NCI-H2081 (cell line): ENCODE data around the gene SHROOM1.

Experiments used
- DNase-seq, 2 experiments: peaks; one replicate each; lab custom pipeline; 2025; lab: John Stamatoyannopoulos, UW

SHROOM1 gene

DNA sequence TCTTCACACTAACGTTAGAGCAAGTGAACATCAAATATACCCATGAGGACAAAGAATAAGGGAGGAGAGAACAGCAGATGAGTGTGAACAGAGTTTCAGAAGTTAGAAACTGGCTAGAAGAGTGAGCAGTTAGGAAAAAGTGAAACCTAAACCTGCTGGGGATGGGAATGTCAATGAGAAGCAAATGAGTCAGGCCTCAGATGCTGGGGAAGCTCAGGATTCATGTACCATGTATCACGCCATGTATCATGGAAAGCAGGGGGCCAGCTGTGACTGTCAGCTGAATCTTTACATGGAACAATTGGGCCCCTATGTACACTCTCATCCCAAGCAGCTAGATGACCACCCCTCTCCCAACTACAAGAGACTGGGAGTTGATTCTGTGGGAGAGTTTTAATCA lies 19.6 kb upstream of the SHROOM1 start:
- DNase-seq: no peak

DNA sequence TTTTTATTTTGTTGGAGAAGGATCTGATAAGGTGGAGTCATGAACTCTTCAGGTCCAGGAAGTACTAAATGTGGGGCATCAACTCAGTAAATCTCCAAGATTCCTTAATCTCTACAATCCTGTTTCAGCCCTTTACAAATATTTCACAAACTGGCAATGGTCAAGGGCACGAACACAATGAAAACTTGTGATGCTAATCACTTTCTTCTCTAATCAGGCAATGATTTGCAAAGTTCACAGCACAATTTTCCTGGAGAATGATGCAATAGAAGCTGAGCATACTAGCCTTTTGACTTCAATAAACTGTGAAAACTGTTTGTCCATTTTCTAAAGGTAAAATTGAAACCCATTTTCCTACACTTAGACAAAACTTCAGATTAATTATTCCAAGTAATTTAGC lies 18.9 kb upstream of the SHROOM1 start:
- no peak for DNase-seq

DNA sequence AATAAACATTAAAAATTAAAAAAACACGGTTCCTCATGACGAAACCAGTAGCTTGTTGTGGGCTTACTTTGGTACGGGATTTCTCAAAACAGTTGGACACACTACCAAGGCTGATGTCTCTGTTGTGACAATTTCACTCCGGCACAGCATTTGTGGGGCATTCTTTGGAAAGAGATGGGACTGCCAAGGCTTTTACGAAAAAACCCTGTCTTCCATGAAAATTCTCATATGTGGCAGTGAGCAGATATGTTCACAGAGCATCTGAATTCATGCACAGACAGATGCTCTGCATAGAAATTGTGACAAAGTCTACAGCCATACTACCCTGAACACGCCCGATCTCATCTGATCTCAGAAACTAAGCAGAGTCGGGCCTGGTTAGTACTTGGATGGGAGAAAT lies 17.8 kb upstream of the SHROOM1 start:
- DNase-seq: no peak

DNA sequence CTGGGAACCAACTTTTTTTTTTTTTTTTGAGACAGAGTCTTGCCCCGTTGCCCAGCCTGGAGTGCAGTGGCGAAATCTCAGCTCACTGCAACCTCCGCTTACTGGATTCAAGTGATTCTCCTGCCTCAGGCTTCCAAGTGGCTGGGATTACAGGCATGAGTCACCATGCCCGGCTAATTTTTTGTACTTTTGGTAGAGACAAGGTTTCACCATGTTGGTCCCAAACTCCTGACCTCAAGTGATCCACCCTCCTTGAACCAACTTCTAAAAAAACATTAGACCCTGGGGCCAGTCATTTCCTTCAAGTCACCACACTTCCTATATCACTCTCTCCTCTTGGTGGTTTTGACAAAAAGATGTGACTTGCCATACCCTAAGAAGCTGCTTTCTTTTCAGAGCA lies 10.9 kb upstream of the SHROOM1 start:
- no peak for DNase-seq

DNA sequence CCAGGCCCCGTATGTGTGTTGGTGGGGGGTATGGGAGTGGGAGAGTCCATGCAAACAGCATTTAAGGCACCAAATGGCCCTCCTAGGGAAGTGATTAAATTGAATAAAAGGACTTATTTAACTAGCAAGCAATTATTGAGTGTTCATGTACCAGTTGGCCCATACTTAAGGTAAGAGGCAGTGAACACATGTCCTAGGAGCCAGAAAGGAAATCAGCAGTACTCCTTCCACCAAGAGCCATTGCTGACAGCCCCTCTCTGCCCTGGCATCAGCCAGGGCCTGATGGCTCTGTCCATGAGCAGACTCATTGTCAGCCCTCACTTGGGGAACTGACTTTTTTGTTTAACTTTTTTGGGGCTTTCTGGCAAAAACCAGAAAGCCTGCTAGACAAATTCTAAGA lies 10.4 kb upstream of the SHROOM1 start:
- peak in 1 of 2 experiments; percentile 14 for DNase-seq

DNA sequence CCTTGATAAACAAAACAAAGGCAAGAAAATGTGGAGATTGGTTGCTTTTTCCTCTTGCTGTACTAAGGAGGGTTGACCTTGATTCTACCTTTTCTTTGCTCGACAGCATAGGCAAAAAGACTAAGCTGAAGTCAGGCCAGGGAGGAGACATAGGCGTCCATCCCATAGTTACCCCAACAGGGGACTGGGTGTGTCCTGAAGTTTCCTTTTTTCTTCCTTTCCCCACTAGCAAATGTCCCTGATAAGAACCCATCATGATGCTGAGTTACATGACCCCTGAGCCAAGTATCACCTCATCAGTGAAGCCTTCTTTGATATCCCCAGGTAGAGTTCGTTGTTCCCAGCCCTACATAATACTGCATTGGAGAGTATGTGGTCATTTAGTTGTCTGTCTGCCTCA lies 9.9 kb upstream of the SHROOM1 start:
- DNase-seq: no peak

DNA sequence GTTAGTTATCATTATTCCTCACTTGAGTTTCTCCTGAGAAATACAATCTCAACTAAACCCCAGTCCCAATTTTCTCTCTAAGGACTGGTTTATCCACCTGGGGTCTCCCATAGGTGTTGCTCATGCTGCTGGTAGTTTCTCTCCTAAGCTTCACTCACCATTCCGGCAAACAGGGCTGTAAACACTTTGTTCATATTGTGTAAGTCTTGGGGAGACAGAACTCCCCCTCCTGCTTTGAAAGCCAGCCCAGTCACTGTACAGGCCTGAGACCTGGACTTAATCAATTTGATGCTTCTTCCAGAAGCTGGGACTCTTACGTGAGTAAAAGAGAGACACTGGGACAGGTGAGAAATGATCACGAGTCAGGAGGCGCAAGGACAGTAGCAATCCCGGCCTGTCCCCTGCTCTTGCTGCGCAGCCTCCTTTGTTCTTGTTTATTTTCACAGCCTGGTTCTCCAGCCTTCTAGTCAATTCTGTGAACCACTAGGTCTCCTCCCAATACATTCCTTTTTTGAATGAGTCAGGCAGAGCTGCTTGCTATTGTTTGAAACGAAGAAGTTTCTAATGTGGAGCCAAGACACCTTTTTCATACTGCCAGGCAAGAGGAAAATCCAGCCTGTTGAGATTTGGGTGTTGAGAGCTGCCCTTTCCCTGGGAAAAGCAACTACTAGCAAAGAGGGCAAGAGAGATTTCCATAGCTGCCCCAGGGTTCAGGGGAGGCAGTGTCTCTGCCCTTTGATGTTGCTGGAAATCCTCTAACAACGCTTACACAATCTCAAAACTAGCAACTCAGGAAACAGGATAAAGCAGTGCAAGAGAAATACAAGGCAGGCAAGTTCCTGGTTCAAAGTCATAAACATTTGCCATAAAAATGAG lies 9.2 kb upstream of the SHROOM1 start:
- DNase-seq: no peak

DNA sequence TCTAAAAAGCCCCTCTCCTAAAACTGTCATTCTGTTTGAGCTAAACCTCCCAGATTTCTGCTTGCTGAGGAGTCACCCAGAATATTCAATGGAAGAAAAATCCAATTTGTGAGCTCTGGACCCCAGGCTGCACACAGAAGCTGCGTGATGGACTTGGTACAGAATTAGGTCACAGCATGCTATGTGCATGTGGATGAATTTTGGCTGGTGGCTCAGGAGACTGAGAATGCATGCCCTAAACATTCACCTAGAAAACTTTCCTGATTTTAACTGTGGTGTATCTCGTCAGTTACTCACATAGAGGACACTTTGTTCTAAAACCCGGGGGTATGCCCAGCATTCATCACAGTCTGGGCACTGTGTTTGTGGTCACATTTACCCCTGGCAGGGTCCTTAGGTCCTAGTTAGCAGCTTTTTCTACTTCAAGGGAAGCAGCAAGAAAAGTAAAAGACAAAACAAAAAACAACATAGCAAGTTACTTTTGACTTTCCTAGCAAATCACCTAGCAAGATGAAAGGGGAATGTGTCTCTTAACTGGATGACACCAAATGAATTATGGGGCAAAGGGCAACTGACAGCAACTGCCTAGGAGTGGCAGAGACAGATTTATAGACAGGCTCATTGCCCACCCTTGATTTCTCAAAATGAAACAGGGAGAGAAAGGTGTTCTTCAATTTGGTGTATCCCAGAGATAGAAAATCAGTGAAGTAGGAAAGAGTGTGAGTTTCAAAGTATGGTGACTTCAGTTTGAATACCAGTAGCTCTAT lies 8.3 kb upstream of the SHROOM1 start:
- DNase-seq: no peak

DNA sequence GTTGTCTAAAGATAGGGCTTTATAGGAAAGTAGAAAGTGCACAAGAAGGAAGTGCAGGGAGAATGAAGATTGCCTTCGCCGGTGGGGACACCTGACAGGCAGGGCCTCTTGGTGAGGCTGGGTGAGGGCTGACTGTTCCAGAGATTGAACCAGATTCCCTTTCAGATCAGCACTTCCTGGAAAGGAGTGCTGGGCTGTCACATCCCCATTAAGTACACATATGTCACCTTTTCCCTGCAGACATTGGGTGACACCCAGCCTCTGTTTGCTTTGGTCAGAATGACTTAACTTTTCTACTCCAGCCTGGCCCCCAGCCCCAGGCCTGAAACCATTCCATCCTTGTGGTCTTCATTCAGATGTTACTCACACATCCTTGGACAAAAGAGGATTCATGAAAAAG lies 7.4 kb upstream of the SHROOM1 start:
- DNase-seq: no peak

DNA sequence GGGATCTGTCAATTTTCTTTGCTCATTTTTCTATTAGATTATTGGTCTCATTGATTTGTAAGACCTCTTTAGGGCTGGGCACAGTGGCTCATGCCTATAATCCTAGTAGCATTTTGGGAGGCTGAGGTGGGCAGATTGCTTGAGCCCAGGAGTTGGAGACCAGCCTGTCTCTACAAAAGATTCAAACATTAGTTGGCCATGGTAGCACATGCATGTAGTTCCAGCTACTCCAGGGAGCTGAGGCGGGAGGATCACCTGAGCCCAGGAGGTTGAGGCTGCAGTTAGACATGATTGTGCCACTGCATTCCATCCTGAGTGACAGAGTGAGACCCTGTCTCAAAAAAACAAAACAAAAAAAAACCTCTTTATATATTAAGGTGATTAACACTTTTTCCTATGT lies 6.4 kb upstream of the SHROOM1 start:
- no peak for DNase-seq

DNA sequence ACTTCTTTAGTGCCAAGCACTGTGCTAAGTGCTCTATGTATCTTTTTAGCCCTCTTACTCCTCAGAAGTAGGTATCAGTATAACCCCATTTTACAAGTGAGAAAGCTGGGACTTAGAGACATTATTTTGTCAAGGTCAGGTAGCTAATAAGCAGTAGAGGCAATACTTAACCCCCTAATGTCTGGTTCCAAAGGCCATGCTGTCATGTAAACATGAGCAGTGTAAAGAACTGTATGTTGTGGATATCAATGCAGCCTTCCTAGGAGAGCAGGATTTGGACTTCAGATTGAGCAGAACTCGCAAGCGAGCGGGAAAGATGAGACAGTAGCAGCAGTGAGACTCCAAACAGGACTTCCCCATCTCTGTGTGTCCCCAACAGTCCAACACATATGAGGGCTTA lies 3.6 kb upstream of the SHROOM1 start:
- no peak for DNase-seq

DNA sequence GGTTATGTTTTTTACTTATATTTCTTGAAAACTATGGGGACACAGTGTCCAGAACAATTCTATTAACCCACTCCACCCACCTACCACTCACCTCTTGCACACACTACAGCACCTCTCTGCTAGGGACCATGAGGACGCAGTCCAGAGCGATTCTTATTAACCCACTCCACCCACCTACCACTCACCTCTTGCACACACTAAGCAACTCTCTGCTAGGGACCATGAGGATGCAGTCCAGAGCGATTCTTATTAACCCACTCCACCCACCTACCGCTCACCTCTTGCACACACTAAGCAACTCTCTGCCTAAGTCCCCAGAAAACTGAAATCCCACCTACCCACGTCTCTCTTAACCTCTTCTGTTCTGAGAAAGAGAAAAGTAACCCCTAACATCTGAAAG lies 2.2 kb upstream of the SHROOM1 start:
- DNase-seq: no peak

DNA sequence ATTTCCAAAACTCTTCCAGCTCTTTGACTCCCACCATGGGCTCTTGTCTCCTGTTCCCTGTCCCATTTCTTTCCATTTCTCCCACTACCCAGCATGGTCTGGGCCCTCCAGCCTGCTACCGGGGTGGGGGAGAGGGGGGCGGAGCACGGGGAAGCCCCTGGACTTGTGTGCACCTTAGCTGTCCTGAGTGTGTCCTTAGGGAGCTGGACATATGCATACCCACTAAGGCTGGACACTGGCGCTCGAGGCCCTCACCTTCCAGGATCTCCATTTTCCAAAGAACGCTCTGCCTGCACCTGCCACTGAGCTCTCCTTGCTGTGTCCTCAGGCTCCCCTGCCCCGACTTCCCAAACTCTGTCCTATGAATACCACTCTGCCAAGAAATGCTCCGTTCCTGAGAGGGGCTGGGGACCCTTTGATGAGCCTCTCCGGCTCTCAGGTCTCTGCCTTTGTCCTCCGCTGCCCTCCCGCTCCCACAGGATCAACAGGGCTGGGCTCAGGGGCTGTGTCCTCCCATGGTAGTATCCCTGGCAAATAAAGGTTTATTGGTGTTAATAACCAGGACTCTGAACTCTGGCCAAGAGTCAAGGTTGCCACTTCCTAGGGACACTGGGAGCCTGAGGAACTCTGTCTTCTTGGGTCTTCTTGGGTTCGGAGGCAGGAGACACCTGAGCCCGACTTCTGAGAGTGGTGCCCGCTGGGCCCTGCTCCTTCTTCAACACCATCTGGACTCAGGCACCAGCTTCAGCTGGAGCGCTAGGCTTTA lies 831 bp upstream of the SHROOM1 start:
- DNase-seq: no peak

DNA sequence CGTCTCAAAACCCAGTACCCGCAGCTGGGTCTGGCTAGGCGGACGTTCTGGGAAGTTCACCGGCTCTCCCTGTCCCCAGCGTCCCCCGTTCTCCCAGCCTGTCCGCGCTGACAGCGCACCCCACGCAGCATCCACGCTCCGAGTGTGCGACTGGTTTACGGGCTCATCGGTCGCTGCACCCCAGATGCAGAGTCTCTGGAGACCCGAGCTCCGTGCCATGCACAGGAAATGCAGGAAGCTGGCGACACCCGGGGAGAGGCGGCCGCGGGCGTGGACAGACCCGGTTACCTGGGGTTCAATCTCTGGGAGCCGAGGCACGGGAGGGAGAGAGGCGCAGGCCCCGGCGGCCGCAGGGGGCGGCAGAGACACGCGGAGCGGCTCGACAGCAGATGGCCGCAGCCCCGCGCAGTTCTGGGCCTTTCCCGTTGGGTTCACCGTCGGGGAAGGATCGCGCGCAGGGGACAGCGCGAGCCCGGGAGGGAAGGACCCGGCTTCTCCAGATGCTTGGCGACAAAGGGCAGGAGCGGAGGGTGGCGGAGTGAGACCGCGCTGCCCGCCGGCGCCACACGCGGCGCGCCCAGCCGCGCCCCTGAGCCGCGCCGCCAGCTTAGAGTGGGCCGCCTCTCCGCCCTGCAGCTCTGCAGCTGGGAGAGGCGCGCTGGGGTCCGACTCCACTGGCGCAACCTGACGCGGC lies 558 bp downstream of the SHROOM1 start:
- DNase-seq: peak; percentile 49 to 64

DNA sequence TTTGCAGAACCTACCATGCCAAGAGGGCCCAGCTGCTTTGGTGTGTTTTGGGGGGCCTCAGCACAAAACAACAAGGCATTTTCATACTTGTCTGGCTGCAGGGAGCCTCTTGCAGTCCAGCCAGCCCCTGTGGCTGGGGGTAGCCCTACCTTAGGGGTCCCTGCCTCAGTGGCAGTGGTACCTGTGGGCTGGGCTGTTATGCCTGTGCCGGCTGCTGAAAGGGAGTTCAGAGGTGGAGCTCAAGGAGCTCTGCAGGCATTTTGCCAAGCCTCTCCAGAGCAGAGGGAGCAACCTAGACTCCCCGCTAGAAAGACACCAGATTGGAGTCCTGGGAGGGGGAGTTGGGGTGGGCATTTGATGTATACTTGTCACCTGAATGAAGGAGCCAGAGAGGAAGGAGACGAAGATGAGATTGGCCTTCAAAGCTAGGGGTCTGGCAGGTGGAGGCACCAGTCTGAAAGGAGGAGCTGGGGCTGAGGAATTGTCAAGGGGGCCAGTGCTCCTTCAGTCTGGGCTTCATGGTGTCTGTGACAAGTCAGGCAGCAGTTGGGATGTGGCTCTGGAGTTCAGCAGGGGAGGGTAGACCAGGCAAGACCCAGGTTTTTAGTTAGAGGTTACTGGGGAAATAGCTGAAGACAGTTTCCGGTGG lies 1.5 kb downstream of the SHROOM1 start:
- DNase-seq: no peak

DNA sequence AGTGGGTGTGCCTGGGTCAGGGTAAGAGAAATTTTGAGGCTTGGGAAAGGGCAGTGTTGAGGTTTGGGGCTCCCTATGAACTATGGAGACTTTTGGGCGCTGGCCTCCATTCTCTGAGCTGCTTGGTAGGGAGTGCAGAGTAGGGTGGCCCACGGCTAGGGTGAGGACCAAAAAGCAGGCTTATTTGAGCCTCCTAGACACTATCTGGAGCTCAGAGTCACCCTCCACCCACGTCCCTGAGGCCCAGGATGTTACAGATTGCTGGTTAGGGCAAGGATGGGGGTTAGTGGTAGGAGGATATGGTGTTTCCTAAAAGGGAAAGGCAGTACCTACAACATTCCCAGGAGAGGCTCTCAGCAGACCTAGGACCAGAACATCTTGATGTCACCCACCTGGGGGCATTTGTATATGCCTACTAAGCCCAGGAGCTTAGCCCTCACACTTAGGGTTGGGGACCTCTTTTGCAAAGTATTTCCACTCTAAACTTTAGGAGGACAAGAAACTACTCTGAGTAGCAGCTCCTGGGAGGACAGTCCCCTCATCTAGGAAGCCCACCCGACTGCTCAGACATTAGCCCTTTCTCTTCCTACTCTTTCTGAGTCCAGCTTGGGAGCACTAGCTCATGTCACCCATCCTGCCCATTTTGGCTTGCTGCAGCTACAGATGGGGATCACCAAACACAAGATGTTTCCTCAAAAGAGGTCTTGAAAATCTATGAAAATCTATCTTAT lies 2.3 kb downstream of the SHROOM1 start:
- no peak for DNase-seq

DNA sequence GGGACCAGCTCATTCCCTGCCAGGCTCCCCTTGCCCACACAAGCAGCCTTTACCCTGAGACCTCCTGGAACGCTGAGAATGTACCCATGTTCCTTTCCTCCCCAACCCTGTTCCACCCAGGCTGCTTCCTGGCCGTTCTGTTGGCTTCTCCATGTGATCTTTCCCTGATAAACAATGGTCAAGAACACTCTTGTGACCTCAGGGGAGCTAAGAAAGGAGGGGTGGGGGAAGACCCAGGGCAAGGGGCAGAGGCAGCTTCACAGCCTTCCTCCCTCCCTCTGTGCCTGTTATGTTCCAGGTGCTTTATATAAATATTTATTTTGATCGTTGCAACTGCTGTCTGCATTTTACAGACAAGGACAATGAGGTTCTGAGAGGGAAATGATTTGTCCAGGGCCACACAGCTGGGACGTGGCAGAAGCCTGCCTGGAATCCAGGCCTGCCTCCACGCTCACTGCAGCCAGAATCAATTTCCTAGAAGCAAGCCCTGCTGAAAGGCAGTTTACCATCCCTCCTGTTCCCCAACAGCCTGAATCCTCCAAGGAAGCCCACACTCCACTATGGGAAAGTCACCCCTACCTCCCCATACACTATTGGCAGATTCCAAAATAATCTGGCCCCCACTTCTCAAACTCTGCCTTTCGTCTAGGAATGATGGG lies 3.9 kb downstream of the SHROOM1 start:
- no peak for DNase-seq

DNA sequence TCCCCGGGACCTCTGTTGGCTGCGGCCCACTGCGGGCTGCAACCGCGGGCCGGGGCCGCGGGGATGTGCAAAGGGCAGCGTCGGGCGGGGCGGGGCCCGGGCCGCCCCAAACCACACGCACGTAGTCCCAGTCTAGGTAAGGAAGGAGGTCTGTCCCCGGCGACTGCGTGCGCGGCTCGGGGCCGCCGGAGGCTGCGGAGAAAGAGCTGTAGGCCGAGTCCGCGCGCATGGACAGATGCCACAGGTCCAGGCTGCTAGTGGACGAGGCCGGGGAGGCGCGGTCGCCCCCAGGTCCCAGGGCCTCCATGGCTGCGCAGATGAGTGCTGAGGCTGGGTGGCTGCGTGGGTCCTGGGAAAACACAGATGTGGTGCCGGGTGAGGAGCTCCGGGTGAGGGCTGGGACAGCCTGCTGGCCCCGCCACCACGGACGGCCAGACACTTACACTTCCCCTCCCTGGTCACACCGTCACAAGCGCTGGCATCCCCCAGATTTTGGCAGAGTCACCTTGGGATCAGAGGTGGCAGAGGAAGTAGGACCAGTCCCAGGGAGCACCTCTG lies 4.5 kb downstream of the SHROOM1 start:
- DNase-seq: no peak

DNA sequence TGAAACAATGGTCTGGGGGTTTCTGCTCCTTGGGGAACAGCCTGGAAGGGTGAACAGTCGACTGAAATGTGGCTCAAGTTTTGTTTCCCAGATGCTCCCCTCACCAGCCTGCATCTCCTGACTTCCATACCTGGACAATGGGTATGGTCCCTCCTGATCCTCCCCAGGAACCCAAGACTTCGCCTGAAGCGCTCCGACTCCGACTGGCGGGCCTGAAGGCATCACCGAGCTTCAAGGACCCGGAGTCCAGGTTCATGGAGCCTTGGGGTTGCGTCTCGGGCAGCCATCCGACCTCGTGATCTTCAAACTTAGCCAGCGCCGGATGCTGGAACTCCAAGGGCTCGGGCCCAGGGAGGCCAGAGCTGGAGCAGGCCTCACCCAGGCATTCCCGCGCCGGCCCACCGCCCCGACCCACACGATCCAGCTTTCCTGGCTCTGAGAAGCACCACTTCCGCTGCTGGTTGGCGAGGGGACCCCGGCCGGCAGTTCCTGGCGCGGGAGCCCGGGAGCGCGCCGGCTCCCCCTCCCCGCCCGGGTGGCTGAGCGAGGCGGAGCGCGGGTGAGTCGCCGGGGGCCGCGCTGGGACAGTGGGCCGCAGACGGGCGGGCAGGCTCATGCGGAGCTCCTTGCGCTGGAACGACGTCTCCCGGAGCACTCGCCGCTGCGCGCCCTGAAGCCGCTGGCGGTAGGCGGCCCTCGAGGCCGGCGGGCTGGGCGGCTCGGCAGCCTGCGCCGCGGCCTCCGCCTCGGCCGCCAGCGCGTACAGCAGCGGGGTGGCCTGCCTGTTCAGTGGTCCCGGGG lies 5.2 kb downstream of the SHROOM1 start:
- DNase-seq: no peak
